ENCODE data around the gene DIDO1.

DIDO1 gene

GRCh38 chr20:62880147-62880934 is 46.0 kb downstream of the DIDO1 start:
- DNase-seq (ENCODE audit: low read depth, low spot score): no peak

DNA sequence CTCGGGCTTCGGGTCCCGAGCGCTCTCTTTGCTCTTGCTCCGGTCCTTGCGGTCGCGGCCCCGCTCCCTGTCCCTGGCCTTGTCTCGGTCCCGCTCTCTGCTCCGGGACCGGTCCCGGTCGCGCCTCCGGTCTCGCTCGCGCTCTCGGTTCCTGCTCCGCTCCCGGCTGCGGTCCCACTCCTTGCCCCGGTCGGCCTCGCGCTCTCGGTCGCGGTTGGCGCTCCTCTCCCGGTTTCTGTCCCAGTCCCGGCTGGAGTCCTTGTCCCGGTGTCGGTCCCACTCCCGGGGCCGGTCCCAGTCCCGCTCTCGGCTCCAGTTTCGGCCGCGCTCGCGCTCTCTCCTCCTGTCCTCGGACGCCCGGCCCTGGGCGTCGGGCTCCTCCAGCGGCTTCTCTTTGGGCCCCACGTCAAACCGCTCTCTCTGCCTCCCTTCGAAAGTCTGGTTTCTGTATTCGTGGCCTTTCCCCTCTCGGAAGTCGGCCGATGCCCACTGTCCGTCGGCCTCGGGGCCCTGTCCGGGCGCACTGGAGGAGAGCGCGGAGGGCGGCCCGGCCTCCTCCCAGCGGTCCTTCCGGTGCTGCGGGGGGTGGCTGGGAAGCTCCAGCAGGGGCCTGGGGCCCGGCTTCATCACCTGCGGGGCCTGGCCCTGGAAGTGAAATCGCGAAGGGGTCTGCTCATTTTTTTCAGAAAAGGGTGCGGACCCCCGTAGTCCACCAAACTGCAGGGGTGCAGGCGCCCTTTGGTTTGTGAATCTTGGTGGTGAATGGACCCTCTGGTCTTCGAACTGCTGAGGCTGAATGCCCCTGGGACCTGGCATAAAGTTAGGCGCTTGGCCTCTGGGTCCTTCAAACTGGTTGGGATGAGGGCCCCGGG is 46.8 kb downstream of the DIDO1 start:
- DNase-seq (ENCODE audit: low read depth, low spot score): no peak

DNA sequence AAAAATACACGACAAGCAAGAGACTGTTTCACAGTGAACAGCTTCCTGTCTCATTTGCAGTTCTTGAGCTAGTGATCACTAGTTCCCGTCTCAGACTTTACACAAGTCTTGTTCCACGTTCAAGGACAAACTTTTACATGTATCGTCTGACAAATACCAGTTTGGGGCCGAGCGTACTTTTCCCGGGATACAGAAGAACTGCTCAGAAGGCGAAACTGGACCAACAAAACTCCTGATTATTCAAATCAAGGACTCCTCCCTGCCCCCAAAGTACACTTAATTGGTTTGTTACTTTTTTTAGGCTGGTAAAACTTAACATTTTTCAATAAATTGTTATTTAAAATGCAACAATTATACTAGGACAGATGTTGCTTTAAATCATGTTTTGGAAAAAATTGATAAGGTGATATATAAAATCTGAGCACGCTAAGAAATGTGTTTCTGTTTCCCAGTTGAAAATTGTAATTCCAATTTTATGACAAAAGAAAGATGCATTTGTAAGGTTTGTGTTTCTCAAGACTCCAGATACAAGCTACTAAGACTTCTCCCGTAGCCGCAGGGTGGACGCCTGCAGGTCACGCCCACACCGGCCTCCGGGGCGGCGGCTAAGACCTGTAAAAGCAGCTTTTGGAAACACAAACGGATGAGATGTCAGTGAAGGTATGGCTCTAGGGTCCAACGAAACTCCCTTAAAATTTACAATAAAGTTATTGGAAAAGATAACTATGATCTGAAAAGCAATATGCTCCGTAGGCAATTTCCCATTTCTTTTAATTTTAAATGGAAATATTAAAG is 47.9 kb downstream of the DIDO1 start:
- DNase-seq (ENCODE audit: low read depth, low spot score): no peak

DNA sequence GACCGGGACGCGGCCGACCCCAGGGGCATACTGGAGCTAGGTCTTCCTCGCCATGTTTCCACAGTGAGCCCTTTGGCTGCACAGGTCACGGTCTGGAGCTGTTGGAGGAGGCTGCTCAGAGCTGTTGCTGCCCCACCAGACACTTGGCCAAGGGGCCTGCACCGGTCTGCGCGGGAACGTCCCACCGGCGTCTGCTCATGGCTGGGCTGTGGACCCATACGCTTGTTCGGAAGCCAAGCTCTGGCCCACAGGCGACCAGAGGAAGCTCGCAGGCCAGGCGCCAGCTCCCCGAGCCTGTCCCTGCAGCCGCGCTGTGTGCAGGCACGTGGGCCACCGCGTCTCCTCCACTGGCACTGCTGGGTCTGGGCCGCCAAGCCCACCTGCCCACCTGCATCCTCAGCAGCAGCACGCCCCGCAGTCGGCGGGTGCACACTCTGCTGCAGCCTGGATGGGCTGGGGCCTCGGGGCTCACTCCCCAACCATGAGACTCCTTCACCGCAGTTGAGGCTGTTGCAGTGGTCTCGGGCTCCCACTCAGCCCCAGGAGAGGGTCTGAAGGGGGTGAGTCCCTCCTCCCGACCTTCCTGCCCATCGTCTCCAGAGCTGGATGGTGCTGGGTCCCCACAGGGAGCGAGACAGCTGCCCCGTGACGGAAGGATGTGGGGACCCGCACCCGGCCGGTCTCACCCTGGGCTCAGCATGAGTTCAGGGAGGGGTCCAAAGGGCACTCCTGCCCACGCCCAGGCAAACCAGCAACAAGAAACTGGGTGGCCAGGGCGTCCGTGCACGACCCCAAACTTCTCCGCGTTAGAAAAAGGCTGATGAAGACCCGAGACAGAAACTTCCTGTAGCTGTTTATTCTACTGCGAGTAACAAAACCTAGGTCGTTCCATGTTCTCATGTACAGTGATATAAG is 49.1 kb downstream of the DIDO1 start:
- no peak for DNase-seq (ENCODE audit: low read depth, low spot score)

DNA sequence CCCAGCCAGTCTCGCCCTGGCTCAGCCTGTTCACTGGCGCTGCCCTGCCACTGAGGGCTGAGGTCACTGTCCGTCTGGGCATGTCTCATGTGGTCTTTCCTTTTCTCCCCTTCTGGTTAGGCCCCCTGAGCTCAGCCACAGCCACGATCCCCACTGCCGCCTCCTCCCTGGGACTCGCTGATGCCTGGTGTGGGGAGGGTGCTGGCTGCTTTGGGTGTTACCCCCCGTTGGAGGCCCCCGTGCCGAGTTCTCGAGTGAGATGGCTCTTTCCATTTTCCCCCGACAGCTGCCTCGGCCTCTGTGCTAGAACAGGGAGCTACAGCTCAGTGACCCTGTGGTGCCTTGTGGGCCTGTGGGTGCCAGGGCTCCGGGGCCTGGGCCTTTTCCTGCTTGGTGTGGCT is 49.8 kb downstream of the DIDO1 start:
- no peak for DNase-seq (ENCODE audit: low read depth, low spot score)

DNA sequence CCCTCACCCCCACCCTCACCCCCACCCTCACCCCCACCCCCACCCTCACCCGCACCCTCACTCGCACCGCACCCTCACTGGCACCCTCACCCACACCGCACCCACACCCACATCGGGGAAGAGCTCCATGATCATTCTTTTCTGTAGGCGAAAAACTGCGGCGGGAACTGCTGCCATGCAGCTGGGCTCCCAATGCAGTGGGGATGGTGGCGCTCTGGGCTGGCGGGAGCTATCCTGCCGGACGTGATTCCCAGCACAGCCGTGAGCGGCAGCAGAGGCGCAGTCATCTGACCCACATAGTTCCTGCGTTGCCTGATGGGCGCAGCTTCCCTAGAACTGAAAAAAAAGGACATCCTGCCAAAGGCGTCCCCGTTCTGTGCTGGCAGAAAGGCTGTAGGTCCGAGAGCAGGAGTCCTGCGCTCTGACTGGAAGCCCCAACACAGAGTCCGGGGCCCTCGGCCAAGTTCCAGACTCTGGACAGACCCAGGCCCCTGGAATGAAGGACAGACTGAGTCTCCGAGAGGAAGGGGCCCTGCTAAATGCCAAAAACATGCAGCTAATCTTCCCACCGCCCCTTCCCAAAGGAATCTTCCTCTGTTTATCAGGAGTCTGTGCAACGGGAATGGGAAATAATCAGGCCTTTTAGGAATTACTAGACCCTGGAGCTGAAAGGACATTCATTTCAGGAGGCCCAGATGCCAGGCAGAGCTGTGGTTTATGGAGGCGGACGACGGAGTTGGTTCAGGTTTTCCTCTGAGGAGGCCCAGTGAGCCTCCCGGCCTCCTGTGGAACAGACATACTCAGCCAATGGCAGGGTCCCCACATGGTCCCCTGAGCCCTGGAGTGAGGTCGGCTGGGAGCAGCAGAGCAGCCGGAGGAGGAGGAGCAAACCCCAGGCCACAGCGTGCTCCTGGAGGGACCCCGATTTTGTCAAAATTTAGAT is 50.6 kb downstream of the DIDO1 start:
- peak; percentile 78 for DNase-seq (ENCODE audit: low read depth, low spot score)

DNA sequence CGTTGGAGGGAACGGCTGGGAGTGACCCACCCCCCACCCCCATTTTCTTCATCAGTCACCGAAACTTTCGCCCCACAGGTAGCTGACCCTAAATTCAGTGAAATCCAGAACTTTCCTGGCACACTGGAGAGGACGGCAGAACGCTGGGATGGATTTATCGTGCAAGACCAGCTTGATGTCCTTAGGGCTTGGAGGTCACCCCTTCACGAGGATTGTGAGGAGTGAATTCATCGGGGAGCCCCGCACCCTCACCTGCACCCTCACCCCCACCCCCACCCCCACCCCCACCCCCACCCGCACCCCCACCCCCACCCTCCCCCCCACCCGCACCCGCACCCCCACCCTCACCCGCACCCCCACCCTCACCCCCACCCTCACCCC is 51.4 kb downstream of the DIDO1 start:
- no peak for DNase-seq (ENCODE audit: low read depth, low spot score)

GRCh38 chr20:62873681-62874031 is 52.6 kb downstream of the DIDO1 start:
- DNase-seq (ENCODE audit: low read depth, low spot score): peak; percentile 77

- no peak for DNase-seq (ENCODE audit: low read depth, low spot score)
These were observed 53.0 kb downstream of the DIDO1 start for GRCh38 chr20:62873280-62873679.

DNA sequence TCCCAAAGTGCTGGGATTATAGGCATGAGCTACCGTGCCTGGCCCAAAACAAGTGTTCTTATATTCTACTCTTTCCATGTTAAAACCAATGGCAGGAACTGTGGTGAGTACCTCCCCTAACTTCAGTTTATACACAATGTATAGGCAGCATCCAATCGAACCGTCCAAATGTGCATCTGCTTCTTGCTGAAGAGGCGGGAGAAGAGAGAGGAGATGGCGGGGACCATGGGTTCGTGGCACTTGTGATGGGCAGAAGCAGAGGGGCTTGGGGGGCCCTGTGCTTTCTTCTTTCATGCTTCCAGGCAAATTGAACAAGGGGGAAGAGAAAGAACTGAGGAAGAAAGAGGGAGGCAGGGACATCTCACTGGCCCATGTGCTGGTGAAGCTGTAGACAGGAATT is 53.4 kb downstream of the DIDO1 start:
- DNase-seq (ENCODE audit: low read depth, low spot score): no peak

- no peak for DNase-seq (ENCODE audit: low read depth, low spot score)
These were observed 54.0 kb downstream of the DIDO1 start for GRCh38 chr20:62872184-62872847.

DNA sequence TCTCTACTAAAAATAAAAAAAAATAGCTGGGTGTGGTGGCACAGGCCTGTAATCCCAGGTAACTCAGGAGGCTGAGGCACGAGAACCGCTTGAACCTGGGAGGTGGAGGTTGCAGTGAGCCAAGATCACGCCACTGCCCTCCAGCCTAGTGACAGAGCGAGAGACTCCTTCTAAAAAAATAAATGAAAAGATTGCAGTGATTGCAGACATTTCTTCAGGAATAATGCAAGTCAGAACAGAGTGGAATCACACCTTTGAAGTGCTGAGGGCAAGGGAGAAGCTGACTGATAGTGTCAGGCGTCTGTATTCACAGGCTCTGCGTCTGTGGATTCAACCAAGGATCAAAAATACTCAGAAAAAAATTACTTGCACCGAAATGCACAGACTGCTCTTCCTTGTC is 62.1 kb downstream of the DIDO1 start:
- no peak for DNase-seq (ENCODE audit: low read depth, low spot score)

DNA sequence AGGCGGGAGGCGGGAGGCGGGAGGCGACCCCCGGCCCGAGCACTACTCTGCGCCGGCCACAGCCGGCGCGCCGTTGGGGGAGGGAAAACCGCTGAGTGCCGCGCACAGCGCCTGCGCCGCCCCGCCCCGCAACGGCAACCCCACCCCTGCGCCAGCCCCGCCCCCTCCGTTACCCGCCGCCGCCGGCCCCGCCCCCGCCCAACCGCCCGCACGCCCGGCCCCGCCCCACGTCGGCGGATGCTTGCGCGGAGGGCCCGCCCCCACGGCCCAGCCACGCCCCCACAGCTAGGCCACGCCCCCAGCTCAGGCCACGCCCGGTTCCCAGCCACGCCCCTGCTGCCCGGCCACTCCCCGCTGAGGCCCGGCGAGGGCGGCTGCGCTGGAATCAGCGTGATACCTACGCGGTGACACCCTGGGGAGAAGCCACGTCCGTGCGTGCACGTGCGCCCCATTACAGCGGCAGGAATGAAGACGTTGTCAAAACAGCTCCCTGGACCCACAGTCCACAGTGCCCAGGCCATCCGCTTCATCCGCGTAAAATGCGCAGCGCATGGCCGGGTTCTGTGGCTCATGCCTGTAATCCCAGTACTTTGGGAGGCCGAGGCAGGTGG is 64.5 kb downstream of the DIDO1 start, which contains the start of gene TCFL5:
TSS of gene TCFL5 (minus strand) at position 97 of the 611 bp plus-strand sequence. CDS start 152 bp downstream, outside the sequence.
- peak; percentile 94 for DNase-seq (ENCODE audit: low read depth, low spot score)

- peak; percentile 63 for DNase-seq (ENCODE audit: low read depth, low spot score)
These were observed 65.2 kb downstream of the DIDO1 start for GRCh38 chr20:62860924-62861691.

DNA sequence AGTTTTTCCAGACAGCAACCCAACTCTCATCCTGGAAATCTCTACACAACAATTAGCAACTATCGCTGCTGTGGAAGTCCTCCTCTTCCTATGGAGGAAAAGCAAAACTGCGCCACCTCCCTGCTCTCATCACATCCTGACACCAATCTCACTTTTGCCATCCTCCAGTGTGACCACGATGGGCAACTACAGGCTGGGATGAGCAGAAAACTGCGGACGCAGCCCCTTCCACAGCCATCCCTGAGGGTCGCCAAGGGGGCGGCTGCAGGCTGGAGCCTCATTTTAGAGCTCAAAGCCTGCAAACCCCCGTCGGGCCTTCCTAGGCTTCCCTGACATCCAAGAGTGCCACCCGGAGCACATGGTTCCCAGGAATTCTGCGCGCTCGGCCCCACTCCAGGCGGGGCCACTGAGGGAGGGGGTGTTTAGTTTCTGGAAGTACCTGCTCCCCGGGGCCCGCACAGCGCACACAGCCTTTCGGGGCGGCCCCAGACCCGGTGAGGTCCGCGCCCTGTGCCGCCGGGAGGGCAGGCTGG is 65.8 kb downstream of the DIDO1 start:
- DNase-seq (ENCODE audit: low read depth, low spot score): peak; percentile 50

DNA sequence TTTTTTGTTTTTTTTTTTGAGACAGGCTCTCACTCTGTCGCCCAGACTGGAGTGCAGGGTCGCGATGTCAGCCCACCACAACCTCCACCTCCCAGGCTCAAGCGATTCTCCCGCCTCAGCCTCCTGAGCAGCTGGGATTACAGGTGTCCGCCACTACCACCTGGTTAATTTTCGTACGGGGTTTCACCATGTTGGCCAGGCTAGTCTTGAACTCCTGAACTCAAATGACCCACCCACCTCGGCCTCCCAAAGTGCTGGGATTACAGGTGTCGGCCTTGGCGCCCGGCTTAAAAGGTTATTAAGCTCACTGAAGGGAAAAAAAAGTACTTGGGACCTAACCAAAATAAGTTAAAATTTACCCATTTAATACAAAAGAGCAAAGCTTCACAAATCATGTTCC is 66.6 kb downstream of the DIDO1 start:
- no peak for DNase-seq (ENCODE audit: low read depth, low spot score)

GRCh38 chr20:62858058-62858830 is 68.1 kb downstream of the DIDO1 start:
- no peak for DNase-seq (ENCODE audit: low read depth, low spot score)

Data from astrocyte of the hippocampus (primary cell).